AG10803 (cell line): Measurements from ENCODE around the gene SLC39A2.
"Not testable (repeated sequence)": the region's sequence is repeated elsewhere in the genome, so short reads cannot be mapped to it uniquely, and the experiment has no call there.

Experiments
- DNase-seq: peaks from one replicate; pipeline ENCODE4 v3.0.0; 2010; ENCODE audit warnings: low read depth
- H3K4me3 ChIP-seq: 2 replicates; pipeline ENCODE4 v1.5.1; 2011; ENCODE audit warnings: mild to moderate bottlenecking, low read length, control low read depth
- CTCF ChIP-seq: conservative IDR thresholded peaks from 2 replicates; pipeline ENCODE4 v1.5.1; 2011; ENCODE audit warnings: mild to moderate bottlenecking, low read length, control low read depth, inconsistent platforms

Gene SLC39A2

DNA sequence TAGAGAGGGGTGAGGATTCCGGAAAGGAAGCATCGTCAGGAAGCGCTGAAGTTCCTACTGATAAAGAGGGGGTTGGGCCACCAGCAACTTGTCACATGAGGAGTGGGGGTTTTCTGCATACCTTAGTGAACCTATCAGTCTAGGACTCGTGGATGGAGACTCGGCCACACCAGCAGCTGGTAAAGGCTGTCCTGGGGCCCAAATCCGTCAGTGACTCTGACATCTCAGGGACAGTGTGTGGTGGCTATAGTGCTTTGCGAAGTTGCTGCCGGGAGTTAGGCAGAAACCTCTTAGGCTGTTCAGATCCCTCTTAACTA is 27.4 kb upstream of the SLC39A2 start:
- TF ChIP-seq CTCF: no peak
- no peak for DNase-seq
- peak overlapping the region; percentile 82 for H3K4me3 ChIP-seq

- no peak for DNase-seq
- no peak for TF ChIP-seq CTCF
Measured at GRCh38 chr14:20973501-20973900, 25.6 kb upstream of the SLC39A2 start.

DNA sequence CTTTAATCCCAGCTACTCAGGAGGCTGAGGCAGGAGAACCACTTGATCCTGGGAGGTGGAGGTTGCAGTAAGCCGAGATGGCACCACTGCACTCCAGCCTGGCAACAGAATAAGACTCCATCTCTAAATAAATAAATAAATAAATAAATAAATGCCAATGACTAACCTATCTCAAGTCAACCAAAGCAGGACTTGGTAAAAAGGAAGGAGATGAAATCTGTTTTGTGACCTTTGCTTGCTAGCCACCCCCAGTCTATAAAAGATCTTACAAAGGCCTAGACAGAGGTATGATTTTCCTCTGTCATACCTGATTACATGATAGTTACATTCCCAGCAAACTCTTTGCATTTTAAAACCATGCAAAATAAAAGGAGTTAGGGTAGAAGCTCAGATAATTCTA is 22.8 kb upstream of the SLC39A2 start:
- DNase-seq: no peak

More at GRCh38 chr14:20973501-20973900, 25.6 kb upstream of the SLC39A2 start:
- H3K4me3 ChIP-seq: no peak overlapping the region

DNA sequence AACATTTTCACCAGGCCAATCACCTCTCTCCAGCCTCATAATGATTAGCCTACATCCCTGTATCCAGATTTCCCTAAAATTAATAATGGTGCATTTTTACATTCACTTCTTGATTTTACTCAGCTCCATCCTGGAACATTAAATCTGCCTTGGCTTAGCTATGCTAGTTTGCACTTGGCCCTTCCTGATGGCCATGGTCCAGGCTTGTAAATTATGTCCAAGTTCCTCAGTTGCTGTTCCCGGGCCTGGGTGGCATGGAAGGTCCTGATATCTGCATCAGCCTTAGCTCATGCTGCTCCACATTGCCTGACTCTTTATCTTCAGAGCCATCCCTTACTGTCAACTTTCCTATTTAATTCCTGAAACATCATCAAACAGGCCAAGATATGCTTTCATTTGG is 20.4 kb upstream of the SLC39A2 start:
- no peak overlapping the region for H3K4me3 ChIP-seq
- no peak for DNase-seq
- TF ChIP-seq CTCF: no peak

More for the DNA sequence above, 22.8 kb upstream of the SLC39A2 start:
- TF ChIP-seq CTCF: no peak
- H3K4me3 ChIP-seq: no peak overlapping the region

GRCh38 chr14:20980906-20981305 is 18.2 kb upstream of the SLC39A2 start:
- no peak overlapping the region for H3K4me3 ChIP-seq
- DNase-seq: no peak
- no peak for TF ChIP-seq CTCF

DNA sequence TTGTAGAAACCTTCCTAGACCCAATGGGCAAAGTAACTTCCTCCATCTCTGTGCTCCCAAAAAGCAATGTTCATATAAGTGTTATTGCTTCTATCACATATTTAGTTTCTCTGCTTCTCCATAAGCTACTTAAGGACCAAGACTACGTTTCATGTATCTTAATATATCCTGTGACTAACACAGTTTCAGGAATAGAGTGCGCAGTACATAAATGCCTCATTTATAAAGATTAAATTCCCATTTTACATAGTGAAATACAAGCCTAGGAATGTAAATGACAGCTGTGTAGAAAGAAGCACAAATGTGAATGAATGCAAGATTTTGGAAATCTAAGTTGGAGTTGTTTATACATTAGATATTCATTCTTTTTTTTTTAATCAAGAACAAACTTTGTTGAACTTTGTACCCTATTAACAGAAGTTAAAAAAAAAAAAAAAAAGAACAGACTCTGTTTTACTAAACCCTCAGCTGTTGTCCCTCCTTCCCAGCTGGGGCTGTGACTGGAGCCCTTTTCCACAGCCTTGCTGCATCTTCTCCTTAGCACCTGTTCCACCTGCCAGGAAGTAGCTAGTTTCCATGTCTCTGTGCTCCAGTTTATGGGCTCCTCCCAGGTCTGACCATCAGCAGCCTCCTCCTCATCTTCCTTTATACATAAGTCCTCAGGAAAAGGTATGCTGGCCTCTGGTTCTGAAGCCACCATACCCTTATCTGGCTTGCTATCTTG is 16.3 kb upstream of the SLC39A2 start:
- DNase-seq: no peak
- no peak overlapping the region for H3K4me3 ChIP-seq
- no peak for TF ChIP-seq CTCF

DNA sequence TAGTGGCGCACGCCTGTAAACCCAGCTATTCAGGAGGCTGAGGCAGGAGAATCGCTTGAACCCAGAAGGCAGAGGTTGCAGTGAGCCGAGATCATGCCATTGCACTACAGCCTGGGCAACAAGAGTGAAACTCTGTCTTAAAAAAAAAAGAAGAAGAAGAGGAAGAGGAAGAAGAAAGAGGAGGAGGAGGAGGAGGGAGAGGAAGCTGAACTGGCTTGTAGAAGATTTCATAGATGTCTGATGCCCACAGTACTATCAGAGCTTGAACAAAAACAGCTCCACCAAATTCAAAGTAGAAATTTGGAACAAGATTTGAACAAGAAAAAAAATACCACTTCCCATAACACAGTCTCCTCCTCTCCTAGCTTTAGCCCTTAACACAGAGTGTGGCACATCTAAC is 13.4 kb upstream of the SLC39A2 start:
- H3K4me3 ChIP-seq, DNase-seq: not testable (repeated sequence)

- H3K4me3 ChIP-seq: no peak overlapping the region
- TF ChIP-seq CTCF: no peak
- DNase-seq: peak; percentile 95
Measured at GRCh38 chr14:20986811-20987210, 12.3 kb upstream of the SLC39A2 start.
